Measurements from ENCODE around the gene GLCE.
"Not testable (repeated sequence)": the region's sequence is repeated elsewhere in the genome, so short reads cannot be mapped to it uniquely, and the experiment has no call there.

The GLCE gene

GRCh38 chr15:69299451-69299886 is 139.0 kb downstream of the GLCE start:
- DNase-seq (ENCODE audit: low read depth, low spot score) = no peak

- DNase-seq (ENCODE audit: low read depth, low spot score) = no peak
These were observed 139.6 kb downstream of the GLCE start for GRCh38 chr15:69299943-69300588.

- not testable (repeated sequence) for DNase-seq (ENCODE audit: low read depth, low spot score)
These were observed 140.7 kb downstream of the GLCE start for GRCh38 chr15:69301101-69301500.

- DNase-seq (ENCODE audit: low read depth, low spot score) = not testable (repeated sequence)
These were observed 141.7 kb downstream of the GLCE start for GRCh38 chr15:69302087-69302486.

- no peak for DNase-seq (ENCODE audit: low read depth, low spot score)
These were observed 142.5 kb downstream of the GLCE start for GRCh38 chr15:69302929-69303328.

- DNase-seq (ENCODE audit: low read depth, low spot score) = no peak
These were observed 143.1 kb downstream of the GLCE start for GRCh38 chr15:69303337-69304181.

- no peak for DNase-seq (ENCODE audit: low read depth, low spot score)
These were observed 143.7 kb downstream of the GLCE start for GRCh38 chr15:69304182-69304545.

- no peak for DNase-seq (ENCODE audit: low read depth, low spot score)
These were observed 144.9 kb downstream of the GLCE start for GRCh38 chr15:69305204-69305931.

- no peak for DNase-seq (ENCODE audit: low read depth, low spot score)
These were observed 145.6 kb downstream of the GLCE start for GRCh38 chr15:69305933-69306568.

GRCh38 chr15:69307939-69308338 is 147.5 kb downstream of the GLCE start:
- DNase-seq (ENCODE audit: low read depth, low spot score) = no peak

GRCh38 chr15:69308949-69309348 is 148.5 kb downstream of the GLCE start:
- DNase-seq (ENCODE audit: low read depth, low spot score) = no peak

- DNase-seq (ENCODE audit: low read depth, low spot score) = no peak
These were observed 150.9 kb downstream of the GLCE start for GRCh38 chr15:69311319-69311721.

- no peak for DNase-seq (ENCODE audit: low read depth, low spot score)
These were observed 153.1 kb downstream of the GLCE start for GRCh38 chr15:69313432-69314000.

GRCh38 chr15:69314131-69314530 is 153.7 kb downstream of the GLCE start:
- DNase-seq (ENCODE audit: low read depth, low spot score) = no peak

- no peak for DNase-seq (ENCODE audit: low read depth, low spot score)
These were observed 154.3 kb downstream of the GLCE start for GRCh38 chr15:69314736-69315135.

GRCh38 chr15:69315402-69316110 is 155.1 kb downstream of the GLCE start:
- DNase-seq (ENCODE audit: low read depth, low spot score) = no peak

GRCh38 chr15:69316291-69316690 is 155.9 kb downstream of the GLCE start:
- no peak for DNase-seq (ENCODE audit: low read depth, low spot score)

GRCh38 chr15:69317392-69317841 is 157.0 kb downstream of the GLCE start:
- no peak for DNase-seq (ENCODE audit: low read depth, low spot score)

- no peak for DNase-seq (ENCODE audit: low read depth, low spot score)
These were observed 157.6 kb downstream of the GLCE start for GRCh38 chr15:69318033-69318432.

- no peak for DNase-seq (ENCODE audit: low read depth, low spot score)
These were observed 159.2 kb downstream of the GLCE start for GRCh38 chr15:69319384-69320375.

Data from activated CD4-positive, CD25-positive, alpha-beta regulatory T cell treated with anti-CD3 and anti-CD28 coated beads, Interleukin-2, amount 50 U/mL, for 16 hours (primary cell).